Activated CD8-positive, alpha-beta T cell treated with anti-CD3 and anti-CD28 coated beads, Interleukin-2, amount 10 ng/mL, durations not matched to agents 7 days and 5 days (primary cell): Measurements from ENCODE around the gene NSUN2. TPM values are rescaled to one million over a fixed set of nuclear protein-coding genes. Genes with fewer than 3 reads are reported as not detected.
"Not testable (repeated sequence)": the region's sequence is repeated elsewhere in the genome, so short reads cannot be mapped to it uniquely, and the experiment has no call there.

Source experiments
- ATAC-seq: fragments of 150-1000 bp; cut with Tn5 transposase; one replicate; pipeline ENCODE4 v1.10.0; 2021; ENCODE audit warnings: moderate library complexity
- CTCF ChIA-PET: fragments of 350-600 bp; sonication (Branson Sonifier 250); formaldehyde crosslinking; loops from one replicate; lab custom pipeline; 2021; ENCODE audit warnings: antibody characterized with exemption; lab: Charles Lee
- POLR2A ChIA-PET: fragments of 350-600 bp; sonication (Branson Sonifier 250); formaldehyde crosslinking; loops from one replicate; lab custom pipeline; 2021; ENCODE audit warnings: antibody characterized with exemption; lab: Charles Lee
- DNase-seq: peaks from one replicate; pipeline ENCODE4 v3.0.0-alpha.2; 2020
- H3K27ac Mint-ChIP-seq: one replicate; pipeline ENCODE4 v1.8.0; 2021; ENCODE audit warnings: mild to moderate bottlenecking, mixed read lengths
- H3K27me3 Mint-ChIP-seq: one replicate; pipeline ENCODE4 v1.8.0; 2021; ENCODE audit warnings: low read depth, mixed read lengths
- H3K36me3 Mint-ChIP-seq: one replicate; pipeline ENCODE4 v1.8.0; 2021; ENCODE audit warnings: low read depth, mixed read lengths
- H3K4me1 Mint-ChIP-seq: one replicate; pipeline ENCODE4 v1.8.0; 2021; ENCODE audit warnings: low read depth, mixed read lengths
- H3K4me3 Mint-ChIP-seq: one replicate; pipeline ENCODE4 v1.8.0; 2021; ENCODE audit warnings: mild to moderate bottlenecking, mixed read lengths
- H3K9me3 Mint-ChIP-seq: one replicate; pipeline ENCODE4 v1.8.0; 2022; ENCODE audit warnings: mixed read lengths; ENCODE audit not compliant: insufficient read depth
- total RNA-seq, 2 experiments: library from RNA; stranded (reverse); gene quantifications; one replicate each; pipeline ENCODE4 v1.2.3, GENCODE V29; 2021

NSUN2 gene
- total RNA-seq, 2 experiments from 2014 or later = 83.0 to 84.7 TPM

GRCh38 chr5:6578676-6579343 is 54.0 kb downstream of the NSUN2 start:
- DNase-seq = peak; percentile 13
- H3K36me3 Mint-ChIP-seq = no peaks in the 10 kb centered on the region
- ChIA-PET POLR2A (no interaction called here), CTCF (no interaction called here)
- peaks cover 24% of the 10 kb centered on the region for H3K27me3 Mint-ChIP-seq
- no peaks in the 10 kb centered on the region for H3K4me1 Mint-ChIP-seq
- H3K27ac Mint-ChIP-seq = no peak overlapping the region
- no peak for ATAC-seq
- H3K4me3 Mint-ChIP-seq = no peak overlapping the region
- no peaks in the 10 kb centered on the region for H3K9me3 Mint-ChIP-seq

- ChIA-PET CTCF (interaction anchor here (0.5 to 1.4 kb wide), 2 partner anchors 142 to 288 kb away, joined by 3 read pairs; no protein-coding TSS in a partner anchor), POLR2A (no interaction called here)
- ATAC-seq (no peak), DNase-seq (peak; percentile 32)
- Mint-ChIP-seq H3K36me3 (no peaks in the 10 kb centered on the region), H3K4me3 (no peak overlapping the region), H3K27me3 (peaks cover 12% of the 10 kb centered on the region), H3K4me1 (no peaks in the 10 kb centered on the region), H3K9me3 (no peaks in the 10 kb centered on the region), H3K27ac (no peak overlapping the region)
Measured at GRCh38 chr5:6576861-6577501, 55.9 kb downstream of the NSUN2 start.

- ChIA-PET POLR2A (no interaction called here), CTCF (interaction anchor here (0.7 kb wide), 1 partner anchor 1084 kb away, joined by 3 read pairs; no protein-coding TSS in a partner anchor)
- no peak overlapping the region for H3K27ac Mint-ChIP-seq
- no peaks in the 10 kb centered on the region for H3K36me3 Mint-ChIP-seq
- DNase-seq (no peak), ATAC-seq (no peak)
- no peaks in the 10 kb centered on the region for H3K4me1 Mint-ChIP-seq
- no peaks in the 10 kb centered on the region for H3K27me3 Mint-ChIP-seq
- H3K4me3 Mint-ChIP-seq = no peak overlapping the region
- H3K9me3 Mint-ChIP-seq = no peaks in the 10 kb centered on the region
Measured at GRCh38 chr5:6574537-6575245, 58.2 kb downstream of the NSUN2 start.

- Mint-ChIP-seq H3K4me3 (no peak overlapping the region), H3K36me3 (no peaks in the 10 kb centered on the region), H3K27me3 (no peaks in the 10 kb centered on the region), H3K9me3 (no peaks in the 10 kb centered on the region), H3K27ac (no peak overlapping the region), H3K4me1 (no peaks in the 10 kb centered on the region)
- no peak for ATAC-seq
- no peak for DNase-seq
- POLR2A ChIA-PET = no interaction called here
- CTCF ChIA-PET = interaction anchor here (0.7 kb wide), 1 partner anchor 1084 kb away, joined by 3 read pairs; no protein-coding TSS in a partner anchor
Measured at GRCh38 chr5:6574111-6574510, 58.7 kb downstream of the NSUN2 start.

- ATAC-seq = no peak
Measured at GRCh38 chr5:6573651-6574101, 59.2 kb downstream of the NSUN2 start.

GRCh38 chr5:6572825-6573380 is 59.9 kb downstream of the NSUN2 start:
- no peaks in the 10 kb centered on the region for H3K27me3 Mint-ChIP-seq
- no peak overlapping the region for H3K4me3 Mint-ChIP-seq
- ChIA-PET CTCF (no interaction called here), POLR2A (no interaction called here)
- DNase-seq (peak; percentile 13), ATAC-seq (no peak)
- no peak overlapping the region for H3K27ac Mint-ChIP-seq
- no peaks in the 10 kb centered on the region for H3K4me1 Mint-ChIP-seq
- H3K36me3 Mint-ChIP-seq = no peaks in the 10 kb centered on the region
- no peaks in the 10 kb centered on the region for H3K9me3 Mint-ChIP-seq

More at GRCh38 chr5:6573651-6574101, 59.2 kb downstream of the NSUN2 start:
- no peaks in the 10 kb centered on the region for H3K27me3 Mint-ChIP-seq
- H3K4me3 Mint-ChIP-seq = no peak overlapping the region
- ChIA-PET CTCF (interaction anchor here (0.7 kb wide), 1 partner anchor 1083 kb away, joined by 3 read pairs; no protein-coding TSS in a partner anchor), POLR2A (no interaction called here)
- DNase-seq = no peak
- H3K9me3 Mint-ChIP-seq = no peaks in the 10 kb centered on the region
- no peak overlapping the region for H3K27ac Mint-ChIP-seq
- H3K4me1 Mint-ChIP-seq = no peaks in the 10 kb centered on the region
- no peaks in the 10 kb centered on the region for H3K36me3 Mint-ChIP-seq

- DNase-seq = peak; percentile 13
- H3K4me1 Mint-ChIP-seq = no peaks in the 10 kb centered on the region
- no peaks in the 10 kb centered on the region for H3K9me3 Mint-ChIP-seq
- H3K27me3 Mint-ChIP-seq = no peaks in the 10 kb centered on the region
- no peak overlapping the region for H3K4me3 Mint-ChIP-seq
- no peaks in the 10 kb centered on the region for H3K36me3 Mint-ChIP-seq
- POLR2A ChIA-PET = no interaction called here
- no peak for ATAC-seq
- CTCF ChIA-PET = no interaction called here
- no peak overlapping the region for H3K27ac Mint-ChIP-seq
Measured at GRCh38 chr5:6572086-6572824, 60.6 kb downstream of the NSUN2 start.

- H3K4me1 Mint-ChIP-seq, DNase-seq, H3K9me3 Mint-ChIP-seq, H3K27ac Mint-ChIP-seq, H3K4me3 Mint-ChIP-seq, ATAC-seq, POLR2A ChIA-PET, CTCF ChIA-PET, H3K27me3 Mint-ChIP-seq, H3K36me3 Mint-ChIP-seq: not testable (repeated sequence)
Measured at GRCh38 chr5:6571607-6572006, 61.2 kb downstream of the NSUN2 start.

- ATAC-seq = no peak
- H3K9me3 Mint-ChIP-seq = no peaks in the 10 kb centered on the region
- no peaks in the 10 kb centered on the region for H3K36me3 Mint-ChIP-seq
- no peaks in the 10 kb centered on the region for H3K27me3 Mint-ChIP-seq
- H3K27ac Mint-ChIP-seq = no peak overlapping the region
- DNase-seq = peak; percentile 6
- no peaks in the 10 kb centered on the region for H3K4me1 Mint-ChIP-seq
- ChIA-PET CTCF (no interaction called here), POLR2A (no interaction called here)
- H3K4me3 Mint-ChIP-seq = no peak overlapping the region
Measured at GRCh38 chr5:6570530-6570929, 62.3 kb downstream of the NSUN2 start.

- ChIA-PET CTCF (no interaction called here), POLR2A (no interaction called here)
- DNase-seq (peak; percentile 8), ATAC-seq (no peak)
- no peaks in the 10 kb centered on the region for H3K4me1 Mint-ChIP-seq
- no peaks in the 10 kb centered on the region for H3K36me3 Mint-ChIP-seq
- no peaks in the 10 kb centered on the region for H3K9me3 Mint-ChIP-seq
- peaks cover under 1% of the 10 kb centered on the region for H3K27me3 Mint-ChIP-seq
- H3K27ac Mint-ChIP-seq = no peak overlapping the region
- H3K4me3 Mint-ChIP-seq = no peak overlapping the region
Measured at GRCh38 chr5:6568889-6569288, 64.0 kb downstream of the NSUN2 start.

GRCh38 chr5:6568383-6568782 is 64.5 kb downstream of the NSUN2 start:
- H3K9me3 Mint-ChIP-seq = no peaks in the 10 kb centered on the region
- H3K36me3 Mint-ChIP-seq = no peaks in the 10 kb centered on the region
- H3K27me3 Mint-ChIP-seq = peaks cover 4% of the 10 kb centered on the region
- CTCF ChIA-PET = no interaction called here
- peak; percentile 17 for DNase-seq
- no peak overlapping the region for H3K27ac Mint-ChIP-seq
- H3K4me1 Mint-ChIP-seq = no peaks in the 10 kb centered on the region
- POLR2A ChIA-PET = no interaction called here
- ATAC-seq = no peak
- H3K4me3 Mint-ChIP-seq = no peak overlapping the region
